Muscle of leg (tissue), 11 donors: ENCODE data around the gene AGBL1. TPM values are rescaled to one million over a fixed set of nuclear protein-coding genes. Genes with fewer than 3 reads are reported as not detected.
A peak's percentile ranks its signal among the peaks of the same experiment; 100 is the strongest.

Source experiments
- DNase-seq: peaks from one replicate; pipeline ENCODE4 v3.0.0; 2013
- H3K27ac ChIP-seq: one replicate; pipeline ENCODE4 v1.5.1; 2013; ENCODE audit warnings: mild to moderate bottlenecking, low read length, control low read depth
- H3K27me3 ChIP-seq: one replicate; pipeline ENCODE4 v1.6.1; 2013; ENCODE audit warnings: low read length; ENCODE audit not compliant: control insufficient read depth, insufficient read depth
- H3K36me3 ChIP-seq: one replicate; pipeline ENCODE4 v1.6.1; 2013; ENCODE audit warnings: low read length; ENCODE audit not compliant: control insufficient read depth, insufficient read depth
- H3K4me1 ChIP-seq: one replicate; pipeline ENCODE4 v1.6.1; 2013; ENCODE audit warnings: low read length; ENCODE audit not compliant: control insufficient read depth, insufficient read depth
- H3K4me3 ChIP-seq: one replicate; pipeline ENCODE4 v1.5.1; 2013; ENCODE audit warnings: low read length, control low read depth
- H3K9me3 ChIP-seq: replicated peaks from 2 replicates; pipeline ENCODE4 v1.6.1; 2013; ENCODE audit warnings: low read depth, low read length; ENCODE audit not compliant: control insufficient read depth
- WGBS: methylation state at CpG from one replicate; pipeline ENCODE4 v1.1.5; 2013; ENCODE audit warnings: missing lambda C conversion rate; ENCODE audit not compliant: insufficient coverage; 5-methylcytosine and 5-hydroxymethylcytosine counted together
- polyA plus RNA-seq, 8 donors: library from polyadenylated mRNA; unstranded; fragments of 120-200 nt; gene quantifications; one replicate each; pipeline versions ENCODE4 v1.2.1 to v1.2.3, GENCODE V29; 2013; ENCODE audit warnings: inconsistent platforms in 1 of 8, low replicate concordance in 1 of 8; ENCODE audit not compliant: insufficient read length in 8 of 8, insufficient read depth in 1 of 8
- total RNA-seq: library from RNA; stranded (reverse); fragments of 120-200 nt; gene quantifications from one replicate; pipeline ENCODE4 v1.2.4, GENCODE V29; 2013

Gene AGBL1
- total and polyA plus RNA-seq, 9 donors: 6.0 to 18.1 (median 7.9) TPM

GRCh38 chr15:86337071-86337470 is 257.4 kb downstream of the AGBL1 start:
- WGBS: no CpG with 5 or more reads among the region's 2 CpGs
- no peaks in the 10 kb centered on the region for H3K27me3 ChIP-seq
- no peak overlapping the region for H3K27ac ChIP-seq
- no peaks in the 10 kb centered on the region for H3K9me3 ChIP-seq
- no peak overlapping the region for H3K4me3 ChIP-seq
- H3K4me1 ChIP-seq: no peaks in the 10 kb centered on the region
- H3K36me3 ChIP-seq: no peaks in the 10 kb centered on the region
- DNase-seq: no peak

- Histone ChIP-seq H3K9me3 (no peaks in the 10 kb centered on the region), H3K27me3 (no peaks in the 10 kb centered on the region), H3K36me3 (no peaks in the 10 kb centered on the region), H3K4me1 (no peaks in the 10 kb centered on the region), H3K27ac (no peak overlapping the region), H3K4me3 (no peak overlapping the region)
- WGBS: no CpG with 5 or more reads among the region's 2 CpGs
- DNase-seq: no peak
Observed at GRCh38 chr15:86347245-86347644, 267.6 kb downstream of the AGBL1 start.

- Histone ChIP-seq H3K9me3 (no peaks in the 10 kb centered on the region), H3K27ac (no peak overlapping the region), H3K36me3 (no peaks in the 10 kb centered on the region), H3K4me3 (no peak overlapping the region), H3K27me3 (no peaks in the 10 kb centered on the region), H3K4me1 (no peaks in the 10 kb centered on the region)
- no CpG with 5 or more reads among the region's 1 CpG for WGBS
- no peak for DNase-seq
Observed at GRCh38 chr15:86349565-86349964, 269.9 kb downstream of the AGBL1 start.

GRCh38 chr15:86353213-86353612 is 273.5 kb downstream of the AGBL1 start:
- Histone ChIP-seq H3K36me3 (no peaks in the 10 kb centered on the region), H3K27me3 (no peaks in the 10 kb centered on the region), H3K4me1 (no peaks in the 10 kb centered on the region), H3K27ac (no peak overlapping the region), H3K9me3 (no peaks in the 10 kb centered on the region), H3K4me3 (no peak overlapping the region)
- WGBS: no CpG with 5 or more reads among the region's 1 CpG
- DNase-seq: no peak

- Histone ChIP-seq H3K27me3 (no peaks in the 10 kb centered on the region), H3K9me3 (no peaks in the 10 kb centered on the region), H3K4me3 (no peak overlapping the region), H3K36me3 (no peaks in the 10 kb centered on the region), H3K4me1 (no peaks in the 10 kb centered on the region), H3K27ac (no peak overlapping the region)
- no peak for DNase-seq
Observed at GRCh38 chr15:86355361-86355760, 275.7 kb downstream of the AGBL1 start.

GRCh38 chr15:86355801-86356200 is 276.1 kb downstream of the AGBL1 start:
- H3K4me3 ChIP-seq: no peak overlapping the region
- H3K9me3 ChIP-seq: no peaks in the 10 kb centered on the region
- DNase-seq: peak; percentile 34
- no peak overlapping the region for H3K27ac ChIP-seq
- no peaks in the 10 kb centered on the region for H3K27me3 ChIP-seq
- H3K4me1 ChIP-seq: no peaks in the 10 kb centered on the region
- 28% methylated on average over 1 of the region's 1 CpG for WGBS
- H3K36me3 ChIP-seq: no peaks in the 10 kb centered on the region

GRCh38 chr15:86362555-86362954 is 282.9 kb downstream of the AGBL1 start:
- no peak for DNase-seq
- Histone ChIP-seq H3K27me3 (no peaks in the 10 kb centered on the region), H3K4me3 (no peak overlapping the region), H3K9me3 (no peaks in the 10 kb centered on the region), H3K4me1 (no peaks in the 10 kb centered on the region), H3K27ac (no peak overlapping the region), H3K36me3 (no peaks in the 10 kb centered on the region)

GRCh38 chr15:86373147-86373546 is 293.5 kb downstream of the AGBL1 start:
- Histone ChIP-seq H3K27ac (no peak overlapping the region), H3K9me3 (no peaks in the 10 kb centered on the region), H3K4me3 (no peak overlapping the region), H3K36me3 (no peaks in the 10 kb centered on the region), H3K27me3 (no peaks in the 10 kb centered on the region), H3K4me1 (no peaks in the 10 kb centered on the region)
- DNase-seq: no peak
- WGBS: no CpG with 5 or more reads among the region's 1 CpG

- whole genome bisulfite sequencing: 76% methylated on average over 1 of the region's 1 CpG
- H3K27me3 ChIP-seq: no peaks in the 10 kb centered on the region
- no peak overlapping the region for H3K27ac ChIP-seq
- no peak overlapping the region for H3K4me3 ChIP-seq
- no peaks in the 10 kb centered on the region for H3K4me1 ChIP-seq
- no peaks in the 10 kb centered on the region for H3K36me3 ChIP-seq
- H3K9me3 ChIP-seq: no peaks in the 10 kb centered on the region
- DNase-seq: no peak
Observed at GRCh38 chr15:86375733-86376280, 296.1 kb downstream of the AGBL1 start.

- no peaks in the 10 kb centered on the region for H3K36me3 ChIP-seq
- no CpG with 5 or more reads among the region's 1 CpG for WGBS
- H3K27me3 ChIP-seq: no peaks in the 10 kb centered on the region
- DNase-seq: no peak
- no peaks in the 10 kb centered on the region for H3K9me3 ChIP-seq
- no peak overlapping the region for H3K27ac ChIP-seq
- no peak overlapping the region for H3K4me3 ChIP-seq
- peaks cover 2% of the 10 kb centered on the region for H3K4me1 ChIP-seq
Observed at GRCh38 chr15:86377914-86378313, 298.2 kb downstream of the AGBL1 start.

GRCh38 chr15:86382341-86382740 is 302.7 kb downstream of the AGBL1 start:
- Histone ChIP-seq H3K27ac (no peak overlapping the region), H3K4me1 (peaks cover 6% of the 10 kb centered on the region), H3K9me3 (no peaks in the 10 kb centered on the region), H3K4me3 (no peak overlapping the region), H3K36me3 (no peaks in the 10 kb centered on the region), H3K27me3 (no peaks in the 10 kb centered on the region)
- DNase-seq: no peak
- 75% methylated on average over 1 of the region's 5 CpGs for WGBS
